ENCODE results near the gene SPO11.

Gene SPO11

GRCh38 chr20:57377350-57377749, 47.7 kb downstream of the SPO11 start:
- DNase-seq (ENCODE audit: low read depth): no peak

GRCh38 chr20:57378107-57378506, 48.5 kb downstream of the SPO11 start:
- no peak for DNase-seq (ENCODE audit: low read depth)

GRCh38 chr20:57378646-57379262, 49.2 kb downstream of the SPO11 start:
- DNase-seq (ENCODE audit: low read depth): no peak

GRCh38 chr20:57379263-57379647, 49.7 kb downstream of the SPO11 start:
- no peak for DNase-seq (ENCODE audit: low read depth)

GRCh38 chr20:57380081-57380750, 50.6 kb downstream of the SPO11 start:
- no peak for DNase-seq (ENCODE audit: low read depth)

GRCh38 chr20:57381596-57382503, 52.2 kb downstream of the SPO11 start:
- DNase-seq (ENCODE audit: low read depth): peak; percentile 77

- no peak for DNase-seq (ENCODE audit: low read depth)
Measured at GRCh38 chr20:57382516-57382915, 52.9 kb downstream of the SPO11 start.

GRCh38 chr20:57383447-57384347, 54.1 kb downstream of the SPO11 start:
- no peak for DNase-seq (ENCODE audit: low read depth)

GRCh38 chr20:57384486-57384885, 54.9 kb downstream of the SPO11 start:
- no peak for DNase-seq (ENCODE audit: low read depth)

- DNase-seq (ENCODE audit: low read depth): no peak
Measured at GRCh38 chr20:57384953-57385761, 55.6 kb downstream of the SPO11 start.

- DNase-seq (ENCODE audit: low read depth): no peak
Measured at GRCh38 chr20:57385940-57386339, 56.3 kb downstream of the SPO11 start.

GRCh38 chr20:57386762-57387161, 57.2 kb downstream of the SPO11 start:
- DNase-seq (ENCODE audit: low read depth): no peak

- DNase-seq (ENCODE audit: low read depth): no peak
Measured at GRCh38 chr20:57387463-57387862, 57.9 kb downstream of the SPO11 start.

GRCh38 chr20:57387945-57388371, 58.4 kb downstream of the SPO11 start:
- no peak for DNase-seq (ENCODE audit: low read depth)

GRCh38 chr20:57388953-57389694, 59.5 kb downstream of the SPO11 start:
- DNase-seq (ENCODE audit: low read depth): no peak

GRCh38 chr20:57389695-57390603, 60.3 kb downstream of the SPO11 start:
- DNase-seq (ENCODE audit: low read depth): peak; percentile 50

GRCh38 chr20:57390604-57391438, 61.2 kb downstream of the SPO11 start, which contains the start of gene RBM38:
RBM38 (plus strand) TSS chr20:57391396; CDS start chr20:57391582, 186 bp downstream.
- peak; percentile 64 for DNase-seq (ENCODE audit: low read depth)
